GM18505 (cell line): Measurements from ENCODE around the gene DPP6.
A peak's percentile ranks its signal among the peaks of the same experiment; 100 is the strongest.
"Not testable (repeated sequence)": the region's sequence is repeated elsewhere in the genome, so short reads cannot be mapped to it uniquely, and the experiment has no call there.

ENCODE experiments used
- ATAC-seq: cut with Tn5 transposase; IDR thresholded peaks from one replicate; pipeline ENCODE4 v1.9.1; 2021; ENCODE audit not compliant: unreplicated experiment

Gene DPP6

GRCh38 chr7:154051643-154052529 lies at the start of gene DPP6:
TSS of gene DPP6 (plus strand) at chr7:154052398.
- ATAC-seq = not testable (repeated sequence)

- ATAC-seq = not testable (repeated sequence)
Measured at GRCh38 chr7:154009423-154009911, 42.7 kb upstream of the DPP6 start.

GRCh38 chr7:154010726-154011568 lies 41.3 kb upstream of the DPP6 start:
- ATAC-seq = not testable (repeated sequence)

- ATAC-seq = not testable (repeated sequence)
Measured at GRCh38 chr7:154012800-154013199, 39.4 kb upstream of the DPP6 start.

- ATAC-seq = not testable (repeated sequence)
Measured at GRCh38 chr7:154015636-154016035, 36.6 kb upstream of the DPP6 start.

- not testable (repeated sequence) for ATAC-seq
Measured at GRCh38 chr7:154018354-154018753, 33.8 kb upstream of the DPP6 start.

GRCh38 chr7:154027805-154028204 lies 24.4 kb upstream of the DPP6 start:
- not testable (repeated sequence) for ATAC-seq

- not testable (repeated sequence) for ATAC-seq
Measured at GRCh38 chr7:154030476-154031080, 21.6 kb upstream of the DPP6 start.

GRCh38 chr7:154039466-154040165 lies 12.6 kb upstream of the DPP6 start:
- peak; percentile 53 for ATAC-seq

- ATAC-seq = not testable (repeated sequence)
Measured at GRCh38 chr7:154050394-154050793, 1.8 kb upstream of the DPP6 start.

- ATAC-seq = not testable (repeated sequence)
Measured at GRCh38 chr7:154051006-154051642, 1.1 kb upstream of the DPP6 start.

GRCh38 chr7:154052530-154053252 lies 493 bp downstream of the DPP6 start:
- ATAC-seq = not testable (repeated sequence)

GRCh38 chr7:154053466-154054312 lies 1.5 kb downstream of the DPP6 start:
- not testable (repeated sequence) for ATAC-seq

- not testable (repeated sequence) for ATAC-seq
Measured at GRCh38 chr7:154054664-154055063, 2.5 kb downstream of the DPP6 start.

GRCh38 chr7:154055491-154056106 lies 3.4 kb downstream of the DPP6 start:
- not testable (repeated sequence) for ATAC-seq

- not testable (repeated sequence) for ATAC-seq
Measured at GRCh38 chr7:154058783-154059182, 6.6 kb downstream of the DPP6 start.

- not testable (repeated sequence) for ATAC-seq
Measured at GRCh38 chr7:154060551-154060950, 8.4 kb downstream of the DPP6 start.

GRCh38 chr7:154071833-154072232 lies 19.6 kb downstream of the DPP6 start:
- ATAC-seq = not testable (repeated sequence)
